Epithelial cell of proximal tubule (primary cell): ENCODE measurements around the gene PRKACB. TPM values are rescaled to one million over a fixed set of nuclear protein-coding genes. Genes with fewer than 3 reads are reported as not detected.
A peak's percentile ranks its signal among the peaks of the same experiment; 100 is the strongest.

Source experiments
- DNase-seq: peaks from one replicate; pipeline ENCODE4 v3.0.0-alpha.2; 2011; ENCODE audit warnings: low read depth
- H3K4me3 ChIP-seq: 2 replicates; pipeline ENCODE4 v1.5.1; 2011; ENCODE audit warnings: low read depth, mild to moderate bottlenecking, low read length
- CTCF ChIP-seq: conservative IDR thresholded peaks from 2 replicates; pipeline ENCODE4 v1.5.1; 2012; ENCODE audit warnings: low read depth, mild to moderate bottlenecking, low read length
- total RNA-seq: library from RNA; depleted of rRNA; stranded (reverse); fragments of >200 nt; gene quantifications from 2 replicates; pipeline ENCODE4 v1.2.3, GENCODE V29; 2015

PRKACB gene
- total RNA-seq, 1 donor from 2014 or later = 10.1 TPM

DNA sequence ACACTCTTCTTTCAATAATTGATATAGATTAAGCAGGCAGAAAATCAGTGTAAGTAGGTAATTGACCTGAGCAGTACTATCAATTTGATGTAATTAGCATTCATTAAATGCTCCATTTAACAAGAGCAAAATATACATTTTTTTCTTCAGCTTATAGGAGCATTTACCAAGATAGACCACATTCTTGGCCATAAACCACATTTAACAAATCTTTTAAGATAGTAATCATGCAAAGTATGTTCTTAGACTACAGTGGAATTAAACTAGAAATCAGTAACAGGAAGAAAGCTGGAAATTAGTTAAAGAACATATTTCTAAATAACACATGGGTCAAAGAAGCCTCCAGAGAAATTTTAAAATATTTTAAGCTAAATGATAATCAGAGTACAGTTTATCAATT is 8.7 kb upstream of the PRKACB start:
- DNase-seq = no peak
- no peak overlapping the region for H3K4me3 ChIP-seq
- no peak for TF ChIP-seq CTCF

DNA sequence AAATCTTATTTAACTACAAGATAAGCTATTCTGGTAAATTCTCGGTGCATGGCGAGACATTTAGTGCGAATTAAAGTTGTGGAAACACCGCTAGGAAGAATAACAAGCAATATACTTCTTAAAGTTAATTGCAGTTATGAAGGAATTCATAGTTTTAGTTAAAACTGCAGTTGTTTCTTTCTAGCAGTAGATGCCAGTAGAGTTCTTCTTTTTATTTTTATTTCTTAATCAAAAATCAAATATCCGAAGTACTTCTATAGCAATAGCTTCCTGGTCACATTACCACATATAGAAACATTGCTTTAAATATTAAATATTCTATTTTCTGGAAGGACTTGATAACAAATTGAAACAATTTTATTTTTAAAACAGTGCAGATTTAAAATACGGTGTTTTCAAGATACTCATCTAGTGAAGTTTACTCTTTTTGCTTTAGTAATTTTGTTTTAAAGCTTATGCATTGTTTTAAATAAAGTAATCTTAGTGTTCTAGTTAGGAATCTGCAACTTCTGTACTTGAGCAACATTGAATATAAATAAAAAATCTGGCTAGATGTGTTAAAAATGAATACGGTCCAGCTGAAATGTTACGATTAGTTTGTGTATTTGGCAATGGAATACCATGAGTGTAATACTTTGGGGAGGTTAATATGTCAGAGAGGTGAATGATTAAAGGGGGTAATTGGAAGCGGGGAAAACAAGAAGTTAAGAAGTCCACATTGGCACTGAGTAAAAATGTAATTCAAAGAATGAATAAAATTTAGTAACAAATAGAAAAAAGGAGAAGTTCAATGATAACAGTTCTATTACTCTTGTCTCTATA is 2.7 kb upstream of the PRKACB start:
- no peak for DNase-seq
- peak overlapping the region; percentile 23 for H3K4me3 ChIP-seq
- TF ChIP-seq CTCF = peak; percentile 57

- no peak for TF ChIP-seq CTCF
- peak overlapping the region; percentile 49 for H3K4me3 ChIP-seq
- no peak for DNase-seq
These were observed 997 bp downstream of the PRKACB start for GRCh38 chr1:84145068-84145467.

GRCh38 chr1:84146411-84147032 is 2.5 kb downstream of the PRKACB start:
- TF ChIP-seq CTCF = no peak
- peak; percentile 26 for DNase-seq
- H3K4me3 ChIP-seq = peak overlapping the region; percentile 21

GRCh38 chr1:84148758-84149157 is 4.7 kb downstream of the PRKACB start:
- H3K4me3 ChIP-seq = no peak overlapping the region
- DNase-seq = no peak
- TF ChIP-seq CTCF = no peak

GRCh38 chr1:84152649-84153056 is 8.6 kb downstream of the PRKACB start:
- peak; percentile 52 for DNase-seq
- no peak overlapping the region for H3K4me3 ChIP-seq
- no peak for TF ChIP-seq CTCF
